ENCODE measurements around the gene PIP5K1C.

DNA sequence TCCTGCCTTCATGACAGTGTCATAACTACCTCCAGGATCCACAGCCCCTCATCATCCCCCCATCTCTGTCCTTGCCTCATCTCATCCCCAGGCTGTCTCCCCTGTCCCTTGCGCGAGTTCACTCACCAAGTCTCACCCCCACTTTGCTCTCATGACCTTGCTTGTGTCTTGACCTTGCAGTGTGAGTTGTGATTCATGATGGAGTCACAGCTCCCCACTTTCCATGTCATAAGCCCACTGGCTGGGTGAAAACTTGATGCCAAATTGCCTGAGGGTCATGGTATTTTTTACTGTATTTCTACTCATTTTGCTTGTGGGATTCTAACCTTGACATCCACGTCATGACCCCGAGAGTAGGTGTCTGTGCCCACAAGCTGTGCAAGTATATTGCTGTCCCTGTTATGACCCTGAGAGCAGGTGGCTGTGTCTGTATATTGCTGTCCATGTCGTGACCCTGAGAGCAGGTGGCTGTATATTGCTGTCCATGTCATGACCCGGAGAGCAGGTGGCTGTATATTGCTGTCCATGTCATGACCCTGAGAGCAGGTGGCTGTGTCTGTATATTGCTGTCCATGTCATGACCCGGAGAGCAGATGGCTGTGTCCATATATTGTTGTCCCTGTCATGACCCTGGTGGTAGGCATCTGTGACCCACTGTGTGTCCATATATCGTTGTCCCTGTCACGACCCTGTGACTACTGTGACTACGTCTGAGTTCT is 37.4 kb upstream of the PIP5K1C start:
- TF ChIP-seq, protein P1, sequence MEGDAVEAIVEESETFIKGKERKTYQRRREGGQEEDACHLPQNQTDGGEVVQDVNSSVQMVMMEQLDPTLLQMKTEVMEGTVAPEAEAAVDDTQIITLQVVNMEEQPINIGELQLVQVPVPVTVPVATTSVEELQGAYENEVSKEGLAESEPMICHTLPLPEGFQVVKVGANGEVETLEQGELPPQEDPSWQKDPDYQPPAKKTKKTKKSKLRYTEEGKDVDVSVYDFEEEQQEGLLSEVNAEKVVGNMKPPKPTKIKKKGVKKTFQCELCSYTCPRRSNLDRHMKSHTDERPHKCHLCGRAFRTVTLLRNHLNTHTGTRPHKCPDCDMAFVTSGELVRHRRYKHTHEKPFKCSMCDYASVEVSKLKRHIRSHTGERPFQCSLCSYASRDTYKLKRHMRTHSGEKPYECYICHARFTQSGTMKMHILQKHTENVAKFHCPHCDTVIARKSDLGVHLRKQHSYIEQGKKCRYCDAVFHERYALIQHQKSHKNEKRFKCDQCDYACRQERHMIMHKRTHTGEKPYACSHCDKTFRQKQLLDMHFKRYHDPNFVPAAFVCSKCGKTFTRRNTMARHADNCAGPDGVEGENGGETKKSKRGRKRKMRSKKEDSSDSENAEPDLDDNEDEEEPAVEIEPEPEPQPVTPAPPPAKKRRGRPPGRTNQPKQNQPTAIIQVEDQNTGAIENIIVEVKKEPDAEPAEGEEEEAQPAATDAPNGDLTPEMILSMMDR (conservative IDR thresholded peaks at IDR 0.05; ENCODE audit: low read depth, low read length): no peak
- no peak for TF ChIP-seq EZH2 (IDR thresholded peaks at IDR 0.05; ENCODE audit: borderline replicate concordance, low read depth, low read length, poor library complexity, severe bottlenecking)
